SH-SY5Y (cell line): ENCODE data around the gene CST8.

Experiments
- GATA2 ChIP-seq: IDR thresholded peaks from 2 replicates; pipeline ENCODE4 v1.6.1; 2011; ENCODE audit warnings: mild to moderate bottlenecking, low read depth, low read length
- GATA3 ChIP-seq: IDR thresholded peaks from 2 replicates; pipeline ENCODE4 v1.6.1; 2011; ENCODE audit warnings: low read depth, mild to moderate bottlenecking, low read length, moderate library complexity

DNA sequence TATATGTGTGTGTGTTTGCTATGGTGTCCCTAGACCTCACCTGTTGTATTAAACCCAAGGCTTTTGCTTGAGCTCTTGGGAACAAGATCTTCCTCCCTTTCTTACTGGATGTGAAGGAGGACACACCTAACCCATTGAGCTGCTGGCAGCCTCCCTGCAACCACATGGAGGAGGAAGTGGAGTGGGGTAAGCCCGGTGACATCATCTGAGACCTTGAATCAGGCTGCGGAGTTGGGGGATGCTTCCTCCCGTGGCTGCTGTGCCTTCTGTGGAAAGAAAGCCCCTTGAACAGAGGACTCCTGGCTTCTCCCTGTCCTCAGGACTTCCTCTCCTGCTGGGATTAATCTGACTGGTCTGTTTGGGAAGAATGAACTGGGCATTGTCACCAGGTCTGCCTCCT, 41.5 kb upstream of the CST8 start:
- TF ChIP-seq GATA3: no peak
- TF ChIP-seq GATA2: no peak
